K562 (cell line): ENCODE results near the gene SAMD11.
"Not testable (repeated sequence)": the region's sequence is repeated elsewhere in the genome, so short reads cannot be mapped to it uniquely, and the experiment has no call there.

Experiments
- BACH1 ChIP-seq: fragments of 200-800 bp; sonication (Bioruptor generic); IDR thresholded peaks from 2 replicates; pipeline ENCODE4 v1.6.1; 2016; ENCODE audit warnings: missing genetic modification characterization, missing compliant biosample characterization
- BHLHE40 ChIP-seq: IDR thresholded peaks from 2 replicates; pipeline ENCODE4 v1.6.1; 2011; ENCODE audit warnings: low read length, improper control_type of control experiment
- CTCF ChIP-seq, 3 experiments: IDR thresholded peaks in 2 of 3; conservative IDR thresholded peaks in 1 of 3; 2 replicates each; pipeline ENCODE4 v1.5.1; 2011 to 2012; ENCODE audit warnings: low read length in 3 of 3, mild to moderate bottlenecking in 3 of 3, control low read depth in 2 of 3, improper control_type of control experiment in 1 of 3, inconsistent platforms in 1 of 3, low read depth in 1 of 3, mixed read lengths in 1 of 3, moderate library complexity in 1 of 3; ENCODE audit not compliant: insufficient read depth in 2 of 3
- E2F3 ChIP-seq: fragments of 250-450 bp; sonication (Bioruptor Pico); IDR thresholded peaks from 2 replicates; pipeline ENCODE4 v1.4.0; 2020; ENCODE audit warnings: mild to moderate bottlenecking
- EGR1 ChIP-seq: fragments of 450-650 bp; conservative IDR thresholded peaks from 2 replicates; pipeline ENCODE4 v1.6.1; 2017; ENCODE audit warnings: mild to moderate bottlenecking
- EP300 ChIP-seq: IDR thresholded peaks from 2 replicates; pipeline ENCODE4 v1.6.1; 2012; ENCODE audit warnings: low read length, improper control_type of control experiment
- L3MBTL2 ChIP-seq: fragments of 450-650 bp; IDR thresholded peaks from 2 replicates; pipeline ENCODE4 v1.6.1; 2016; ENCODE audit warnings: mild to moderate bottlenecking, moderate library complexity
- TCF7L2 ChIP-seq: fragments of 150-350 bp; IDR thresholded peaks from 2 replicates; pipeline ENCODE4 v1.6.1; 2016; ENCODE audit warnings: low read depth, mild to moderate bottlenecking, low read length, moderate library complexity
- ZC3H11A ChIP-seq: IDR thresholded peaks from 2 replicates; pipeline ENCODE4 v1.6.1; 2012; ENCODE audit warnings: low read depth, low read length, improper control_type of control experiment
- ZFP30 ChIP-seq: fragments of 250-450 bp; sonication (Bioruptor Pico); IDR thresholded peaks from 2 replicates; pipeline ENCODE4 v1.8.0; 2022; ENCODE audit warnings: moderate library complexity, mild to moderate bottlenecking, inconsistent platforms, borderline replicate concordance
- ZFX ChIP-seq: sonication (generic); formaldehyde crosslinking; IDR thresholded peaks from 2 replicates; pipeline ENCODE4 v1.8.0; 2022; ENCODE audit warnings: mild to moderate bottlenecking, missing genetic modification reagents, moderate library complexity
- ZNF282 ChIP-seq: sonication (generic); formaldehyde crosslinking; IDR thresholded peaks from 2 replicates; pipeline ENCODE4 v1.8.1; 2023; ENCODE audit warnings: missing genetic modification reagents
- TF ChIP-seq, protein P1 (sequence below): sonication (generic); formaldehyde crosslinking; IDR thresholded peaks from 2 replicates; pipeline ENCODE4 v1.8.1; 2023; ENCODE audit warnings: mild to moderate bottlenecking, missing genetic modification reagents

- TF ChIP-seq E2F3 (CRISPR knock-in tag); ZFX (CRISPR knock-in tag); CTCF (IDR thresholded peaks at IDR 0.05 in 2 of 3, conservative IDR thresholded peaks at IDR 0.05 in 1 of 3; ENCODE audit: insufficient read depth in 2 of 3, low read depth in 1 of 3, low read length in 3 of 3); TCF7L2; EP300; ZFP30 (CRISPR knock-in tag); EGR1; BACH1; ZC3H11A; BHLHE40; ZNF282; L3MBTL2: not testable (repeated sequence)
- TF ChIP-seq, protein P1, sequence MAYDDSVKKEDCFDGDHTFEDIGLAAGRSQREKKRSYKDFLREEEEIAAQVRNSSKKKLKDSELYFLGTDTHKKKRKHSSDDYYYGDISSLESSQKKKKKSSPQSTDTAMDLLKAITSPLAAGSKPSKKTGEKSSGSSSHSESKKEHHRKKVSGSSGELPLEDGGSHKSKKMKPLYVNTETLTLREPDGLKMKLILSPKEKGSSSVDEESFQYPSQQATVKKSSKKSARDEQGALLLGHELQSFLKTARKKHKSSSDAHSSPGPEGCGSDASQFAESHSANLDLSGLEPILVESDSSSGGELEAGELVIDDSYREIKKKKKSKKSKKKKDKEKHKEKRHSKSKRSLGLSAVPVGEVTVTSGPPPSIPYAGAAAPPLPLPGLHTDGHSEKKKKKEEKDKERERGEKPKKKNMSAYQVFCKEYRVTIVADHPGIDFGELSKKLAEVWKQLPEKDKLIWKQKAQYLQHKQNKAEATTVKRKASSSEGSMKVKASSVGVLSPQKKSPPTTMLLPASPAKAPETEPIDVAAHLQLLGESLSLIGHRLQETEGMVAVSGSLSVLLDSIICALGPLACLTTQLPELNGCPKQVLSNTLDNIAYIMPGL (CRISPR knock-in tag): not testable (repeated sequence)
Measured at GRCh38 chr1:897951-898350, 25.8 kb upstream of the SAMD11 start.
